ENCODE results near the gene UAP1L1.
"Not testable (repeated sequence)": the region's sequence is repeated elsewhere in the genome, so short reads cannot be mapped to it uniquely, and the experiment has no call there.

UAP1L1 gene, protein sequence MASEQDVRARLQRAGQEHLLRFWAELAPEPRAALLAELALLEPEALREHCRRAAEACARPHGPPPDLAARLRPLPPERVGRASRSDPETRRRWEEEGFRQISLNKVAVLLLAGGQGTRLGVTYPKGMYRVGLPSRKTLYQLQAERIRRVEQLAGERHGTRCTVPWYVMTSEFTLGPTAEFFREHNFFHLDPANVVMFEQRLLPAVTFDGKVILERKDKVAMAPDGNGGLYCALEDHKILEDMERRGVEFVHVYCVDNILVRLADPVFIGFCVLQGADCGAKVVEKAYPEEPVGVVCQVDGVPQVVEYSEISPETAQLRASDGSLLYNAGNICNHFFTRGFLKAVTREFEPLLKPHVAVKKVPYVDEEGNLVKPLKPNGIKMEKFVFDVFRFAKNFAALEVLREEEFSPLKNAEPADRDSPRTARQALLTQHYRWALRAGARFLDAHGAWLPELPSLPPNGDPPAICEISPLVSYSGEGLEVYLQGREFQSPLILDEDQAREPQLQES

DNA sequence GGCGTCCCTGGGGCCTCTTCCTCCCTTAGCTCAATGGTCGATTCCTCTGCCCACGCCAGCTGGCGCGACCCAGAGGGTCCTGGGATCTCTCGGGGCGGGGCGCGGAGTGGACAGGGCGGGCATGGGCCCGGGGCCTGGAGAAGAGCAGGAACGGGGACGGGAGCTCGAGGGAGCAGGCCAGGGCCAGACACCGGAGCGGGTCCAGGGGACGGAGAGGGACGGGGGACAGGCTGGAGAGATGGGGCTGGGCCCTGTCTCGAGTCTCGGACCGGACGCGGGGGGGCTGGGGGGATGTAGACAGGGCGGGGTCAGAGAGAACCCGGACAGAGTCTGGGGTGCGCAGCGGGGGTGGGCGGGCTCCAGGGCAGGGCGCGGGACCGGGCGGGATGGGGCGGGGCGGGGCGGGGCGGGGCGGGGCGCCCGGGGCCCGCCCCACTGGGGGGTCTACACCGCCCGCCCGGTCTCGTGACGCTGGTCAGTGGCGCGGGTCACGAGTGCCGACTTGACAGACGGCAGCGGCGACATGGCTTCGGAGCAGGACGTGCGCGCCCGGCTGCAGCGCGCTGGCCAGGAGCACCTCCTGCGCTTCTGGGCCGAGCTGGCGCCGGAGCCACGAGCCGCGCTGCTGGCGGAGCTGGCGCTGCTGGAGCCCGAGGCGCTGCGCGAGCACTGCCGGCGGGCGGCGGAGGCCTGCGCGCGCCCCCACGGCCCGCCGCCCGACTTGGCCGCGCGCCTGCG lies at the start of gene UAP1L1:
Gene UAP1L1 (plus strand): TSS at position 508 of the 738 bp plus-strand sequence. CDS start 16 bp downstream, at position 524.
- peak; percentile 68 for DNase-seq

DNA sequence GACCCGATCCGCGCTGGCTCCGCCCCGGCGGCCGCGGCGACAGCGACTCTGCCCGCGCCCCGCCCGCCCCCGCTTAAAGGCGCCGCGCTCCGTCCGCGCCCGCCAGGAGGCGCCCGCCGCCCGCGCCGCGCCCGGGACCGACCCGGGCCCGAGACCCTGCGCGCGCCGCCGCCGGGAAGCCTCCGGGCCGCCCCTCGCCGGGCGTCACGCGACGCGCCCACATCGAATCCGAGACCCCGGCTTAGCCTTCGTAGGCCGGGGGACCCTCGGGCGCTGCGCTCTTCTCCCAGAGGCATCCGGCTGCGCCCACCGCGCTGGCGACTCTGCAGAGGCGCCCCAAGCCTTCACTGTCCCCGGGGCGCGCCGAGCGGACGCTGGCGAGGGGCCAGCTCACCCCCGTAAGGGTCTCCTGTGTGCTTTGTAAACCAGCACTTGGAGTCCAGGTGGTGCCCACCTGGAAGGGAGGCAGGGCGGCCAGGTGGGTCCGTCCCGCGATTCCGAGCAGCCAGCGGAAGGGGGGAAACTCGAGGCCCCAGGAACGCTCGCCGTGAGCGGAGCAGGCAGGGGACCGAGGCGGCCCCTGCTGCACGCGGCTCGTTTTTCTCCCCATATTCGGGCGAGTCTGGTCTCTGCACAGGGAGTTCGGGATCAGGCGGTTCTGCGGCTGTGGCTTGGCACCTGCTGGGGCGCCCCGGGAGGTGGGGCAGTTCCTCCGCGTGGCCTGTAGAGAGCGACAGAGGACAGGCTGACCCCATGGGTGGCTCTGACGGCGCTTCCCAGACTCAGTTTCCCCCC lies 48.9 kb upstream of the UAP1L1 start:
- DNase-seq: peak; percentile 89

DNA sequence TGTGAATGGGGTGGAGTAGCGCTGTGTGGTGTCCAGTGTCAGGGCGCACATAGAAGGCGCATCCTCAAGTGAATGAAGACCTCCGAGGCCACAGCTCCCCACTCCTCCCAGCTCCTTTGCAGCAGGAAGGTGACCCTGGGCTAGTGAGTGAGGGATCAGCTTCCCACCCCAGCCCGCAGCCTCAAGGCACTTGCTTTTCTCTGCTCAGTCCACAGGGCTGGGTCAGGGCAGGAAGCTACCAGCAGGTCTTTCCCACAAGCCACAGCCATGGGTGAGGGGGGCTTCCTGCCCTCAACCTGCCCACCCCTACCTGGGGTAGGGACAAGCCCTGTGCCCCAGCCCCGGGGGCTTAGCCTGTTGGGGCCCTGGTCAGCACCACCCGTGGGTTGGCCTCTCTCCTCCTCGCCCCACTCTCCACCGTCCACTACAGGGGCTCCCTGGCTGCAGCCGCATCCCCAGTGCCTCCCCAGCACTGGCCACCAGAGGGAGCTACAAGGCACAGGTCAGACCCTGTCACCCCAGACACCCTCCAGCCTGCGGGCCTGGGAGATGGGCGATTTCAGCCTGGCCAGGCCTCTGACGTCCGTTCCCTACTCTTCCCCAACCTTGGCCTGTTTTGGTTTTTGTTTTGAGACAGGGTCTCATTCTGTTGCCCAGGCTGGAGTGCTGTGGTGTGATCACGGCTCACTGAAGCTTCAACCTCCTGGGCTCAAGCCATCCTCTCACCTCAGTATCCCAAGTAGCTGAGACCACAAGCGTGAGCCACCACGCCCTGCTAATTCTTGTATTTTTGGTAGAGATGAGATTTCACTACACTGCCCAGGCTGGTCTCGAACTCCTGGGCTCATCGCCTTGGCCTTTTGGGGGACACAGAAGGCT lies 48.0 kb upstream of the UAP1L1 start:
- DNase-seq: peak; percentile 92

DNA sequence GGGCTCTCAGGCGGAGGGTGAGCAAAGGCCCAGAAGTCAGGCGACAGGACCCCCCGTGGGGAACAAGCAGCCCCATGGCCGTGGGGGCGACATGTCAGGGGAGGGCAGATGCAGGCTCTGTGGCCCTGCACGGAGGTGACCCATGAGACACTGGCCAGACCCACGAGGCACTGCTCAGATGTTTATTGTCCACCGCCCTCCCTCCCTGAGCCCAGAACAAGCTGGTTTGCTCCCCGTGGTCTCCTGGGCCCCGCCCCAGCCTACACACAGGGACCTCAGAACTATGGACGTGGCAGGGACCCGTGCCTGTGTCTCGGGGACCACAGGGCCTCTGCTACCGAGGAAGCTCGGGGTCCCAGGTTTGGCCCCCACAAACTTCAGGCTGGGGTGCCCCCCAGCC lies 47.3 kb upstream of the UAP1L1 start:
- peak; percentile 54 for DNase-seq

DNA sequence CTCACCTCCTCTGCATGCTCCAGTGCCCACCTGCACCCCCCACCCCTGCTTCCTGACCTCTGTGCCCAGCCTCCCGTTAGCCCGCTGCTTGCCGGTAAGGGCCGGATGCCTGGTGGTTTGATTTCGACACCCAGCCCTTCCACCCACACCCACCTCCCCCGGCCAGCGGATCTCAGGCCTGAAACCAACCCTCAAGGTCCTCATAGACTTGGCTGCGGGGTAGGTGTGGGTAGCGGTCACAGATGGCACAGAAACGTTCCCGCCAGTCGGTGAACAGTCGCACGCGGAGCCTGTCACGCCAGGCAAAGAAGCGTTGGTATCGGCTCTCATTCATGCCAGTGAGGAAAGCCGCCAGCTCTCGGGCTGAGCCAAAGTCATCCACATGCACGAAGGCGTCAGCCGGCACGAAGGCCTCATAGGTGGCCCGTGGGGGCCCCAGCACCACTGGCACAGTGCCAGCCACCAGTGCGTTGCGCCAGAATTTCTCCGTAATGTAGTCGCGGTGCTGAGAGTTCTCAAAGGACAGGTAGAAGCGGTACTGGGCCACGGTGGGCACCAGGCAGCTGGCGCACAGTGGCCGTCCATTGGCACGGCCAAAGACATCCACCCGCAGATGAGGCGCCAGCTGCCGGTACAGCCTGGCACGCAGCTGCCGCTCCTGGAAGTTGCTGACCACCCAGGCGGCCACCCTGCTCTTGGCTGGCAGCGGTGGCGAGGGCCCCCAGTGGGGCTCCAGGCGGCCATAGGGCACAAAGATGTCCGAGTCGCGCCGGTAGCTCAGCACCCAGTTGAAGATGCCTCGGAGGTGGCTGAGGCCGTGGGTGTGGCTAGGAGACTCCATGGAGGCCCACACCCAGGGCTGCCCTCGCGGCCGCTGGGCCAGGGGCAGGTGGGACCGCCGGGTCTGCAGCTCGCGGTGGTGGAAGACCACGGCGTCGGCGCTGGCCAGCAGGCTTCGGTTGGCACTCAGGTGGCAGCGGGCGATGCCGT lies 46.5 kb upstream of the UAP1L1 start:
- DNase-seq: peak; percentile 91

DNA sequence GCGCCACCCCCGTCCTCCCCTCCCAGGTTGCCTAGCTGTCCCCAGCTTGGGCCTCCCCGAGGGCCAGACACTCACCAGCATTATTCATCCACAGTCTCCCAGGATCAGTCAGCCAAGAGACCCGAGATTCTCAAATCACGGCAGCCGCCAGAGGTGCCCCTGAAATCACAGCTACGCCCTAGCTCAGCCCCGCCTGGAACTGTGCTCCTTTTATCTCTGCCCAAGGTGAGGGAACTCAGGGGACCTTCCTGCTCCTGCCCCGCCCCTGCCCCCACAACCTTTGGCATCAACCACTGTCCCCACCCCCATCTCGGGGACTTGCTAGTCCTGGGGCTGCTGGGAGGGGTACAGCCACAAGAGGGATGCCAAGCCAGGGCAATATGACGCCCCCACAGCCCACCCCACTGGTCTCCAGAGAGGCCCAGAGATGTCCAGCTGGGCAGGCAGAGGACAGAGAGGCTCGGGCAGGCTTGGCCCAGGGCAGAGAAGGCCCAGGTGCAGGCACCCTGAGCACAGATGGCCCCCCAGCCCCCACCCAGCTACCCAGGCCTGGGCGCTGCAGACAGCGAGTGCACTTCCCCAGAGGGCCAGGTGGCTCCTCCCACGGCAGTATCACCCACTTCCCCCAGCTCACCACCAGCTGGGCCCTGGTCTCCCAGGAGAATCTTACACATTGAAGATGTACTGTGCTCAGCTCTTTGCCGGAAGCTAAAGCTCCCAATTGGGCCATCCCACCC lies 45.2 kb upstream of the UAP1L1 start, which contains the start of gene FUT7:
Gene FUT7 (minus strand): TSS at position 185 of the 737 bp plus-strand sequence. CDS start 97 bp downstream, at position 88.
- DNase-seq: peak; percentile 87

DNA sequence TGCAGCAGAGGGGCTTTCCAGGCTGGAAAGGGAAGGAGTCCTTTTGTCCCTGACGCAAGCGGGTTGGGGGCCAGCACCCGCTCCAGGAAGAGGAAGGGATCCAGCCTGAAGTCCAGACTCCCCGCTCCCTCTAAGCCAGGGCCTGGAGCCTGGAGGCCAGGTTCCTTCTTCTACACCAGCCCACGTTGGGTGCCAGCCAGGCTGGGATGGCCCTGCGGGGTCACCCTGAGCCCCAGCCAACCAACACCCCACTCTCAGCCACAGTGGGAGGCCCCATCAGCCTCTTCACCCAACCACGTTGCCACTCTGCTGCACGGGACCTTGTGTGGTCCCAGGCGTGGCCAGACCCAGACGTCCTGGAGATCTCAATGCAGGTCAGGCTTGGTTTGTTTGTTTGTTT lies 44.5 kb upstream of the UAP1L1 start:
- DNase-seq: peak; percentile 67

DNA sequence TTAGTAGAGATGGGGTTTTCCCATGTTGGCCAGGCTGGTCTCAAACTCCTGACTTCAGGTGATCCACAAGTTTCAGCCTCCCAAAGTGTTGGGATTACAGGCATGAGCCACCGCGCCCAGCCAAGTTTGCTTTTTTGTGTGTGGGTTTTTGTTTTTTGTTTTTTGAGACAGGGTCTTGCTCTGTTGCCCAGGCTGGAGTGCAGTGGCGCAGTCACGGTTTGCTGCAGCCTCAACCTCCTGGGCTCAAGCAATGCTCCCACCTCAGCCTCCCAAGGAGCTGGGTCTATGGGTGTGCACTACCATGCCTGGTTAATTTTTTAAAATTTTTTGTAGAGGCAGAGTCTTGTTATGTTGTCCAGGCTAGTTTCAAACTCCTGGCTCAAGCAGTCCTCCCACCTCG lies 43.8 kb upstream of the UAP1L1 start:
- not testable (repeated sequence) for DNase-seq

DNA sequence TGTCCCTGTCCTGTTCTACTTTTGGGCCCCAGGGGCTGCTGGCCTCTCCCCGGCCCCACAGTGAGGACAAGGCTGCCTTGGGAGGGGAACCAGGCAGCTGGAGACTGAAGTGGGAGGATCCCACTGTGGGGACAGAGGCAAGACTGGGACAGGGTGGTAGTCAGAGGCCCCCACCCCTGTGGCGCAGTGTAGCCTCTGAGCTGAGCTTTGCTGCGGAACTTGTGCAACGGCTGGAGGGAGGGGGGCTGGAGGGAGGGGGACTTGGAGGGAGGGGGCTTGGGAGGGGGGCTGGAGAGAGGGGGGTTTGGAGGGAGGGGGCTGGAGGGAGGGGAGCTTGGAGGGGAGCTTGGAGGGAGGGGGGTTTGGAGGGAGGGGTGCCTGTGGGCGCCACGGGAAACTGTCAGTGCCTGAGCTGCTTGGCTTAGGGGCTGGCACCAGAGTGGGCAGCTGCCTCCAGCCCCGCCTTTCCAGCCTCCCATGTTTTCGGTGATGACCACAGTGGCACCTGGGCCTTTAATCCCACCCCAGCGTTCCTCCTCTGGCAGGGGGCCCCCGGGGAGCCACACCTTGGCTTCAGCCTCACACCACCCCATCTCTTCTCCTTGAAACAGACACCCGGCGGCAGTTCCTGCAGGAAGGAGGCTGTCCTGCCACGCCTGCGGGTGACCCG lies 43.1 kb upstream of the UAP1L1 start:
- DNase-seq: no peak

DNA sequence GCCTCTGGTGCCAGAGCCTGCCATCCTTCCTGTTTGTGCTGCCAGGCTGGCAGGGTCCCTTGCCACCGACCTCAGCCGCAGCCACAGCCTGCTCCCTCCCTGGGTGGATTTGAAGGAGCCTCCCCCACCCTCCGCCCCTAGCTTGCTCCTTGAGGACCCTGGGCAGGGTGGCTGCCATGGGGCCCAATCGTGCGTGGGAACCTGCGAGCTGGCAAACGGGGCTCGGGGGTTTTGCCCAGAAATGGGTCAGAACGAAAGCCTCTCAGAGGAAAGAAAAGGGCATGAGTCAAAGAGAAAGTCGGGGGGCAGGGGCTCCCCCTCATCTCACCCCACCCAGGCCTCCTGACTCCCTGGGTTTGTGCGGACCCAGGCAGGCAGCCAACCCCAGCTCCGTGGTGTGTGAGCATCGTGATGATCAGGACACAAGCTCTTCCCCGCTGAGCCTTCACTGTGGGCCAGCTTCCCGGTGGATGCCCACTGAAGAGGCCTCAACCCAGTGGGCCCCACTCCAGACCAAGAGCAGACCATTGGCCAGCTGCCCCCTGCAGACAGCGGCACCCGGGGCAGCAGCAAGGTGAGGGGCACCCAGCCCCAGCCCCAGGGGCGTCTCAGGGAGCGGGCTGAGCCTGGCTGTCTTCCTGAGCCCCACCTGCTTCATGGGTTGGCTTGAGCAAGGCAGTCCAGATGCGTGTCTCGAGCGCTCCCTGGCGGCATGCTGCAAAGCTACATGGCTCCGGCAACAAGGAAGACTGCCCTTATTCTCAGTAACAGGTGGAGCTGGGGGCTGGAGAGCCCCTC lies 42.4 kb upstream of the UAP1L1 start:
- peak; percentile 95 for DNase-seq

DNA sequence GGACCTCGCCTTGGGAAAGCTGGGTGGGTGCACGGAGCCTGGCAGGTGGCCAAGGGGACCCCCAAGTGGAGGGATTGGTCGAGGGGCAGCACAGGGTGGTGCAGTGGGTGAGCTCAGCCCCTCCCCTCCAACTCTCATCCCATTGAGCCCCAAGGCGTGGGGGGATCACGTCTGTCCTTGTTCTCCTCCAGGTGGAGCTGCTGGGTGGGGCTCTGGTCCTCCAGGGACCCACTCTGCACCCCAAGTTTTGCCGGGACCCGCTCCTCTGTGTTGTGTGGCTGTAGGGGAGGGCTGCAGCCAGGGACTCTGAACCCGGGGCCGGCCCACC lies 41.8 kb upstream of the UAP1L1 start:
- no peak for DNase-seq

DNA sequence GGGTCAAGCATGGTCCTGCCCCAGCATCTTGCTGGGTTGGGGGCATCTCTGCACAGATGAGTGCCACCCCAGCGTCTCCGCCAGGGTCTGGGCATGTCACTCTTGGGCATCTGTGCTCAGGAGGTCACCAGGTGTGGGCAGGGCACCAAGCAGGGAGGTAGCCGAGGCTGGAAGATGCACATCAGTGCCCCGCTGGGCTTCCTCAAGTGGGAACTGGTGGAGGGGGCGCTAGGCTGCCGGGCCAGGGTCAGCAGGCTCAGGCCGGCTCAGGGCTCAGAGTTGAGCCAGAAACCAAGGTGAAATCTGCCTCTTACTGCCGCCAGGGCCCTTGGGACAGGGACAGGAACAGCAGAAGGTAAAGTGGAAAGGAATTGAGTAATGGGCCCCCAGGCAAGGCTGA lies 41.4 kb upstream of the UAP1L1 start:
- DNase-seq: no peak

DNA sequence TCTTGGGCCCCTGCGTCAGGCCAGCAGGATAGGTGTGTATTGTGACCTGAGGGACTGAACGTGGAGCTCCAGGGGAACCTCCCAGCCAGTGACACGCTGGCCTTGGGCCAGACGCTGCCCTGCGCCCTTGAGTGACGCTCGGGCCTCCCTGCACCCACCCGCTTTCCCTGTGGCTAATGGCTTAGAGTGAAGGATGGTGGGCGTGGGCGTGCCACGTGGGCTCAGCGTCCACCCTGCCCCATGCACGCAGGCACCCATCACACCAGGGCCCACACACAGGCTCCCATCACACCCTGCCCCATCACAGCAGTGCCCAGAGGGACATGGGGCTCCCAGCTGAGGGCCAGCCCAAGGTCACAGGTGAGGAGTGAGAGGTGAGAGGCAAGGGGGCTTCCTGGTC lies 40.3 kb upstream of the UAP1L1 start:
- DNase-seq: no peak

DNA sequence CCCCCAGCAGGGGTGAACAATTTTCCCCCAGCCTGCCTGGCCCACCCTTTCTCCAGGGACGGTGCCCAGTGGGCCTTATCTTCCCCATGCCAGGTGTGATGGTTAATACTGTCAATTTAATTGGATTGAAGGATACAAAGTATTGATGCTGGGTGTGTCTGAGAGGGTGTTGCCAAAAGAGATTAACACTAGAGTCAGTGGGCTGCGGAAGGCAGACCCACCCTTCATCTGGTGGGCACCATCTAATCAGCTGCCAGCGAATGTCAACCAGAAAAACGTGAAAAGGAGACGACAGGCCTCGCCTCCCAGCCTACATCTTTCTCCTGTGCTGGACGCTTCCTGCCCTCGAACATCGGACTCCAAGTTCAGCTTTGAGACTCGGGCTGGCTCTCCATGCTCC lies 39.8 kb upstream of the UAP1L1 start:
- DNase-seq: no peak

DNA sequence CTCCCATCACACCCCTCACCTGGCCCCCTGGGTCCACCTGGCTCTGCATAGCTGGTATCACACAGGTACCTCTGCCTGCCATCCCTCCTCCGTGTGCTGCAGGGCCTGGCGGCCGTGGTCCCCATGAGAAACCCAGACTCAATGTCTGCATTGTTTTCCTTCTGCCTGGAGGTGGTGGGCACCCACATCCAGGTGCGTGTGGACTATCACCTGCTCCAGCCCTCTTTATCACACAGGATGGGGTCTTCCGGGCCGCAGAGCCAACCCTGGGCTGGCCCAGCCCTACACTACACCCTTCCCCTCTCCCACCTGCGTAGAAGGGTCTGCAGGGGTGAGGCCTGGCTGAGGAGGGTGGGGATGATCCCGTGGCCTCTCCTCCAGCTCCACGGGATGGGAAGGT lies 38.4 kb upstream of the UAP1L1 start:
- no peak for DNase-seq

DNA sequence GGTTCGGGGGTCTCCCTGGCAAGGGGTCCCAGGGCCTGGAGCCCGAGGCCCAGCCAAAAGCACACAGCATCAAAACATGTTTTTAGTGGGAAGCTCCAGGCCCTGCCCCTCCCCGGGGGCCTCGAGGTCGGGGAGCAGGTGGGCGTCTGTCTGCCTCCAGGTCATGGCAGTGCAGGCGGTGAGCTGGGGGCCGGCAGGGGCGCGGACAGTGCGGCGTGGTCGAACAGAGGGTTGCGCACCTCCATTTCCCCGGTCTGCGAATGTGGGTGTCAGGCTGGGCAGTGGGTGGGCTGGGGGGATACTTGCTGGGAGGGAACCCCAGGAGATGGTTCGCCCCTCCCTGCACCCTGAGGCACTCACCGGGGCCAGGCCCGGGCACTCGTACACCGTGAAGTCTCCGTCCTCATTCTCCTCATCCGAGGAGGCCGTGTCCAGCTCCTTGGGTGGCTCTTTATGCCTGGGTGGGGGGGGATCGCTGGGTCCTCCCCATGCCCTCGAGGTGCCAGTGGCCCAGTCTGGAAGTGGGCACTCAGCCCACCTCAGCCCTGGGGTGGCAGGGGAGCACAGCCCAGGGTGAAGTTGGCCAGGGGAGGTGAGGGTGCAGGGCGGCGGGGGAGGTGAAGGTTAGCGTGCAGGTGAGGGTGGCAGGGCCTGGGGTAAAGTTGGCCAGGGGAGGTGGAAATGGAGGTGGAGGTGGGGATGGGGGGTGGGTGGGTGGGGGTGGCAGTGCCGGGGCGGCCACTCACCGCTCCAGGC lies 37.5 kb upstream of the UAP1L1 start:
- no peak for DNase-seq

DNA sequence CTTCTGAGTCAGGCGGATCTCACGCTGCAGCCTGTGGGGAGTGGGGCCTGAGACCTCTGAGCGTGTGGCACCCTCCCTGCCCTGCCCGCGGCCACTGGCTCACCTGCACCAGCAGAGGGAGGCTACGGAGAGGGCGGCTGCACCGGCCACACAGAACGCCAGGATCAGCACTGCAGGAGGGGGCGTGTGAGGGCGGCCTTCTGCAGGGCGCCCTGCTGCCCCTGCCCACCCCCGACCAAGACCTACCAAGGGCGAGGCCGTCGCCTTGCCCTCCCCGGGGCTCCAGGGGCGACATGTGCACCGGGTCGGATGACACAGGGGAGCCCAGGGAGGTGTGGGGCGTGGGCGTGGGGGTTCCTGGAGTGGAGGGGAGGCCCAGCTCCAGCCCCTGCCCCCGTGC lies 36.7 kb upstream of the UAP1L1 start:
- DNase-seq: no peak

DNA sequence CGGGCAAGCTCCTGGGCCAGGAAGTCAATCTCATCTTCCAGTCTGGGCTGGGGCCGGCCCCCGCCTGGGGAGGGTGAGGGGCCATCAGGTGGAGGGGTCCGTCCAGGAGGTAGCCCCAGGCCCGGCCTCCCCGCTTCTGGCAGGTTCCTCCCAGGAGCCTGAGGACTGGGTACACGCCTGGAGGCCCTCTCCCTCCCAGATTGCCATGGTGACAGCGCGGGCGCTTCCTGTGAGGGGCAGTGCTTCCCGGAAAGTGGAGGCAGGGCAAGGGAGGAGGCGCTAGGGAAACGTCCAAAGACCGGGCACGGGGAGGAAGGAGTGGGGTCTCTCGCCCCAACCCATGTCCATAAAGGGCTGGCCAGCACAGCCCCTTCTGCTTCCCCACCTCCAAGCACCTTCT lies 36.2 kb upstream of the UAP1L1 start:
- no peak for DNase-seq

Data from activated CD4-positive, alpha-beta T cell treated with anti-CD3 and anti-CD28 coated beads, Interleukin-2, Interleukin-6, amounts not matched to agents 100 ng/mL and 50 ng/mL, durations not matched to agents 16 hours and 8 hours (primary cell).